GM19467 (cell line): Measurements from ENCODE around the gene RPRD2.
"Not testable (repeated sequence)": the region's sequence is repeated elsewhere in the genome, so short reads cannot be mapped to it uniquely, and the experiment has no call there.

Experiments used
- ATAC-seq: cut with Tn5 transposase; IDR thresholded peaks from one replicate; pipeline ENCODE4 v1.9.1; 2021; ENCODE audit warnings: mild to moderate bottlenecking, moderate library complexity; ENCODE audit not compliant: unreplicated experiment

RPRD2 gene

DNA sequence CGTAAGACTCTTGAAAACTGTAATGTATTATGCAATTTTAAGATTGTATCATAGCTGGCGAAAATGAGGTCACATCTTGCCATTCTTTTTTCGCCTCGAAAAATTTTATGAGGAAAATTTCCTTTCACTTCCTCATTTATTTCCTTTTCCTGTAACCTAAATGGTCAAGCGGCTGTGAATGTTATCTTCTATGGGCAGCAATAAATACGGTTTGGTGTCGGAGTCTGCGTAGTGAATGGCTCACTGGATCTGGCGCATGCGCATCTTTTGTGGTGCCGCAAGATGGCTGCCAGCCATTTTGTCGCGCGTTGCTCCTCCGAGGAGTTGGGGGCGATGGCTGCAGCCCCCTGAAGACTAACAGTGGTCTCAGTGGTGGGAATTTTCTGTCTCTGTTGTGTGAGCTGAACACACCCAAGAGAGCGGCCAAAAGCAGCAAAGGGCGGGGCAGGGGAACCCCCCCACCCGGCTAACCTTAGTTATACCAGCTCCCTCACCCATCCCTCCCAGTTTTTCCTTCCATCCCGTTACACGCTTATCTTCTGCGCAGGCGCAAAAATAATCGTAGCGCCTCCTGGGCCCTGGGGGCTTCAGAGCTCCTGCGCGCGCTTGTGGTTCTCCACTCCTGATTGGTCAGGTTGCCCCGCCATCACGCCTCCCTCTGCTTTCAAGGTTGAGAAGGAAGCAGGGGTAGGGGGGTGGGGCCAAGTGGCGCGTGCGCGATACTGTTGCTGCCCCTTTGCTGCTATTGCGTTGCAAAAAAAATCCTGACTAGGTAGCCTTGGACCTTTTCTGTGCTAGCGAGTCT lies at the start of gene RPRD2:
Gene RPRD2, plus strand, starts transcription at position 722 of the 805 bp plus-strand sequence. CDS start 568 bp downstream, outside the sequence.
- peak; percentile 80 for ATAC-seq

GRCh38 chr1:150314691-150315090 lies 49.3 kb upstream of the RPRD2 start:
- ATAC-seq, result not testable (repeated sequence)

GRCh38 chr1:150320667-150320978 lies 43.3 kb upstream of the RPRD2 start:
- ATAC-seq, result no peak

- no peak for ATAC-seq
Observed at GRCh38 chr1:150321826-150322166, 42.2 kb upstream of the RPRD2 start.

DNA sequence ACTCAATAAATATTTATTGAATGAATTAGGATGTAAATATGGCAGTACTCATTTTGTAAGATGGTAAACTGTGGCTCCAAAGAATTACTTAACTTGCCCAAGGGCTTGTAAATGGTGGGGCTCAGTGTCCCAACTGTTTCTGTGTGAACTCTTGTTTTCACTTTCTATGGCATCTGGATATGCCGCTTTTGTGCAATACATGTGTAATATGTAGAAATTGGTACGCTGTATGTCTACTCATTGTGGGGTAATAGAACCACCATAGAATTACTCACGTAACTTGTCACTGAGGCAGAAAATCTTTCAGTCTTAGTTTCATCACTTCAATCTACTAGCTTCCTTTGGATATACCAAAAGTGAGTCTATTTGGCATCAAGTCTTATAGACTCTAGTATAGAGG lies 41.6 kb upstream of the RPRD2 start:
- no peak for ATAC-seq

GRCh38 chr1:150332651-150333290 lies 31.2 kb upstream of the RPRD2 start:
- ATAC-seq, result no peak

DNA sequence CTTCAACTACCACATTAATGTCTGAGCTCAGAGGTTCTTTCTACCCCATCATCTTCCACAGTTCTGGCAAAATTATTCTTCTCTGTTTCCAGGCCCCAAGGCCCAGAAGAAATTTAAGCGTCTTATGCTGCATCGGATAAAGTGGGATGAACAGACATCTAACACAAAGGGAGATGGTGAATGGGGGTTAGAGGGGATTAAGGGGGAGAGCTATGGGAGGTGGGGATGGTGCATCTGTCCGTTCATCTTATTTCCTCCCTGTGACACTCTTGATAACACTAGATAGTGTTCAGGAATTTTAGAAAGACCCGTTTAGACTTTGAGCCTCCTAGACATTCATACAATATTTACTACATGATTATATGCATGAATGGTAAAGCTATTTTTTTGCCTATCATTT lies 17.6 kb upstream of the RPRD2 start:
- ATAC-seq, result no peak

- ATAC-seq, result no peak
Observed at GRCh38 chr1:150352866-150353265, 11.1 kb upstream of the RPRD2 start.

DNA sequence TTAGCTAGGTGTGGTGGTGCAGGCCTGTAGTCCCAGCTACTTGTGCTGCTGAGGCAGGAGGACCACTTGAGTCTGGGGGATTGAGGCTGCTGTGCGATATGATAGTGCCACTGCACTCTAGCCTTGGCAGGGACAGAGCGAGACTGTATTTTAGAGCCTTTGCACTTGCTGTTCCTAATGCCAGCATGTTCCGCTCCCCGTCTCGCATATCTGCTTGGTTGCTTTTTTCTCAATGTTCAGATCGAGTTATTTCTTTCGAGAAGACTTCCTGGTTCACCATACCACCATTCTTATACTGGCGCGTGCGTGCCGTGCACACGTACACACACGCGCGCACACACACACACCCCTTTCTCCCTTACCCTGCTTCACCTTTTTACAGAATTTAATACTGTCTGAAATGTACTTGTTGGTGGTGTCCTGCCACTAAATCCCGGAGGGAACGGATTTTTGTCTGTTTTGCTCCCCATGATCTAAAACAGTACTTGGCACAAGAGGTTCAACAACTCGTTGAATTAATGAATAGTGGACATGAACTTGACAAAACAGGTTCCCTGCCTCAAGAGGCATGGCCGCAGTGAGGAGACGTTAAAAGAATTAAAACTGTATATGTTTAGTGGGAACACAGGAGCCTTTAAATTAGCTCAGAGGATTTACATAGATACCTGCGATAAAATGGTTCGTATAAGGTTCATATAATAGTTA lies 1.1 kb upstream of the RPRD2 start:
- no peak for ATAC-seq

GRCh38 chr1:150364231-150365003 lies 470 bp downstream of the RPRD2 start:
- ATAC-seq, result no peak

DNA sequence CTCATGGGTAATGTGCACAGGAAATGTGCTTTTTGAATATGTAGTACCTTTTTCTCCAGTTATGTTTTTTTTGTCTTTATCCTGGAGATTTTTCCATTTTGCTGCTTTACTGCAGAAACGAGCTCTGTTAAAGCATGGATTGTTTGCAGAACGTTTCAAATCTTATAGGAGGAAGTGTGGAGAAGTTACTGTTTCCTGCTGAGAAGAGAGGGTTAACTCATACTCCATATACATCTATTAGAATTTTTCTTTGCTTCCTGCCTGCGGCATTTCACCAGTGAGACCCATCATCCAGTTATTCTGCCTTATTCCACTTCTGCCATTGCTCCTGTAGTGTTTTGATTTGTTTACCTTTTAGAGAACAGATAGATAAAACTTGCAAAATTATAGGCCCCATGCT lies 2.0 kb downstream of the RPRD2 start:
- no peak for ATAC-seq

GRCh38 chr1:150366416-150367296 lies 2.7 kb downstream of the RPRD2 start:
- ATAC-seq, result no peak

DNA sequence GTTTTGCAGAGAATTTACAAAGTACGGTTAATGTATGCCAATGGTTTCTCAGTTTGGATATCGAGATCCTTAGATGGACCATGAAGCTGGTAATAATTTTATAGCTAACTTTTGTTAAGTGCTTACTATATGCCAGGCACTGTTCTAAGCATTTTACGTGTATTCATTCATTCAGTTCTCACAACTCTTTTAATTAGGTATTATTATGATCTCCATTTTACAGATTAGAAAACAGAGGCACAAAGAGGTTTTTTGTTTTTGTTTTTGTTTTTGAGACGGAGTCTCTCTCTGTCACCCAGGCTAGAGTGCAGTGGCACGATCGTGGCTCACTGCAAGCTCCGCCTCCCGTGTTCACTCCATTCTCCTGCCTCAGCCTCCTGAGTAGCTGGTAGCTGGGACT lies 7.2 kb downstream of the RPRD2 start:
- ATAC-seq, result no peak

GRCh38 chr1:150372580-150372979 lies 8.6 kb downstream of the RPRD2 start:
- ATAC-seq, result no peak

GRCh38 chr1:150376110-150376509 lies 12.2 kb downstream of the RPRD2 start:
- ATAC-seq, result no peak

DNA sequence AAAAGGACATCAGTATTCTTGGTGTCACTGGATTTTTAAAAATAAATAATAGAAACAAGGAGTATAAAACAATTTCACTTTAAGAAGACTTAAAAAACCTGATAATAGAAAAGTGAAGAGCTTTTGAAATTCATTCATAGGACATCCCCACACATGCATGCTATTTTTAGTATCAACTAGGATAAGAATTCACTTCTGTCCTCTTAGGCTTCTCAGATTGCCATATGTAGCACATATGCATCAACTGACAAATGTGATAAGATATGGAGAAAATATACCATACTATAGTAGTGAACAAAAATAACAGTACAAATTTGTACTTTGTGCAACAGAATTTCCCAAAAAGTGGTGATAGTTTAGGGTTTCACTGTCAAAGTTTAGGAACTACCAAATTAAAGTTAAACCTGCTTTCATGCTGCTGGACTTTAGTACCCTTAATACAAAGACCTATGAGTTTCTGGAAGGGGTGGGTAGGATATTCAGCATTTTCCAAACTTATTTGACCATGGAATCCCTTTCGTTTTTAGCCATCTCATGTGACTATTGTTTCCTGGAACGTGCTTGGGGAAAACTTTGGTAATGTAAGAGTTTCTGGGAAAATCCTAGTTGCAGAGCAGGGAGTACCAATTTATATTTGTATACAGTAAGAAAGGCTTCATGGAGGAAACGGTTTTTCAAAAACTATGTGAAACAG lies 19.8 kb downstream of the RPRD2 start:
- ATAC-seq, result no peak

GRCh38 chr1:150385537-150386445 lies 21.8 kb downstream of the RPRD2 start:
- ATAC-seq, result no peak

GRCh38 chr1:150386592-150386991 lies 22.6 kb downstream of the RPRD2 start:
- no peak for ATAC-seq

DNA sequence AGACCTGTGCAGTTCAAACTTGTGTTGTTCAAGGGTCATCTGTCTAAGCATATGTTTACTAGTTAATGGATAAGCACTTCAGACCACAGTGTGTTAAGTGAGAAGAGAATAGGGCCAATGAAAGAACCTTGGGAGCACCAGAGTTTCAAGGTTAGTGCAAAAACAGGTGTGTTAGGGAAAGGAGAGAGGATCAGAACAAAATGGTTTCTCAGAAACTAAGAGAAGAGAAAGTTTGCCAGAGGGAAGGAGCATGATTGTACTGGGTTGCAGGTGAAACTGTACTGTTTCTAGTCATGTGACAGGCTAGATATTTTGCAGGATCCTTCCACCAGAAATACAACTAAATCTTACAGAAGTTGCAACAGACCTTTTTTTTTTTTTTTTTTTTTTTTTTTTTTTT lies 23.3 kb downstream of the RPRD2 start:
- no peak for ATAC-seq
